Measurements from ENCODE around the gene KCNG1.

KCNG1 gene

GRCh38 chr20:51036226-51036625 lies 13.3 kb upstream of the KCNG1 start:
- no peak for DNase-seq

- no peak for DNase-seq
Measured at GRCh38 chr20:51034988-51035656, 12.2 kb upstream of the KCNG1 start.

GRCh38 chr20:51034476-51034875 lies 11.6 kb upstream of the KCNG1 start:
- no peak for DNase-seq

GRCh38 chr20:51029963-51030920 lies 7.3 kb upstream of the KCNG1 start:
- no peak for DNase-seq

- no peak for DNase-seq
Measured at GRCh38 chr20:51029556-51029955, 6.6 kb upstream of the KCNG1 start.

- DNase-seq = no peak
Measured at GRCh38 chr20:51028616-51029212, 5.8 kb upstream of the KCNG1 start.

GRCh38 chr20:51027035-51027795 lies 4.3 kb upstream of the KCNG1 start:
- no peak for DNase-seq

GRCh38 chr20:51026269-51026668 lies 3.4 kb upstream of the KCNG1 start:
- no peak for DNase-seq

- DNase-seq = no peak
Measured at GRCh38 chr20:51024761-51025160, 1.9 kb upstream of the KCNG1 start.

- no peak for DNase-seq
Measured at GRCh38 chr20:51023617-51024155, 779 bp upstream of the KCNG1 start.

GRCh38 chr20:51022227-51022802 lies 592 bp downstream of the KCNG1 start:
- DNase-seq = no peak

- no peak for DNase-seq
Measured at GRCh38 chr20:51021067-51022025, 1.6 kb downstream of the KCNG1 start.

- no peak for DNase-seq
Measured at GRCh38 chr20:51020657-51021056, 2.2 kb downstream of the KCNG1 start.

- DNase-seq = no peak
Measured at GRCh38 chr20:51019656-51020592, 3.0 kb downstream of the KCNG1 start.

- no peak for DNase-seq
Measured at GRCh38 chr20:51017251-51017650, 5.7 kb downstream of the KCNG1 start.

GRCh38 chr20:51016521-51016920 lies 6.4 kb downstream of the KCNG1 start:
- no peak for DNase-seq

- peak; percentile 54 for DNase-seq
Measured at GRCh38 chr20:51014797-51015722, 7.8 kb downstream of the KCNG1 start.

GRCh38 chr20:51013577-51014330 lies 9.2 kb downstream of the KCNG1 start:
- DNase-seq = no peak

All from activated CD4-positive, alpha-beta T cell treated with anti-CD3 and anti-CD28 coated beads for 48 hours (primary cell).